ENCODE measurements around the gene IRF4.

The IRF4 gene

DNA sequence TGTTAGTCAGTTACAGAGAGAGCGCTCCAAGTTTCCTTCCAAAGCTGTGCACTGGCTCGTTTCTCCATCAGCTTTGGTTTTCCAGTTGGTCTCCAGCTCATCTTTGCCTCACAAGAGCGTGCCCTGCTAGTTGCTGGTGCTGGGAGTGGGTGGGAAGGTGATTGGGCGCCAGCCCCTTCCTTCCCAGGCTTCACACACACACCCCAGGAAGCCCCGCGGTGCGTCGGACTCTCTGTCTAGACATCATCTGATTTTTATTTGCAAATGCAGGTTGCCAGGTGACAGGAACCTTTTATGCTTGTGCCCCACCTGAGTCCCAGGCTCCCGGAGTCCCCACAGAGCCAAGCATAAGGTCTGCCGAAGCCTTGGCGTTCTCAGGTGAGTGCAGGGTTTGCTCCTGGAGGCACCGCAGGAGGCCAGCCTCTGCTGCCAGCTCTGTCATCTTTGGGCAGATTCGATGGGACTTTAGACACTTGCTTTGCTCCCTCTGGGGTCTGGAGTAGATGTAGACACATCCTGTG, 7.1 kb downstream of the IRF4 start:
- no peak for DNase-seq (ENCODE audit: low spot score)

DNA sequence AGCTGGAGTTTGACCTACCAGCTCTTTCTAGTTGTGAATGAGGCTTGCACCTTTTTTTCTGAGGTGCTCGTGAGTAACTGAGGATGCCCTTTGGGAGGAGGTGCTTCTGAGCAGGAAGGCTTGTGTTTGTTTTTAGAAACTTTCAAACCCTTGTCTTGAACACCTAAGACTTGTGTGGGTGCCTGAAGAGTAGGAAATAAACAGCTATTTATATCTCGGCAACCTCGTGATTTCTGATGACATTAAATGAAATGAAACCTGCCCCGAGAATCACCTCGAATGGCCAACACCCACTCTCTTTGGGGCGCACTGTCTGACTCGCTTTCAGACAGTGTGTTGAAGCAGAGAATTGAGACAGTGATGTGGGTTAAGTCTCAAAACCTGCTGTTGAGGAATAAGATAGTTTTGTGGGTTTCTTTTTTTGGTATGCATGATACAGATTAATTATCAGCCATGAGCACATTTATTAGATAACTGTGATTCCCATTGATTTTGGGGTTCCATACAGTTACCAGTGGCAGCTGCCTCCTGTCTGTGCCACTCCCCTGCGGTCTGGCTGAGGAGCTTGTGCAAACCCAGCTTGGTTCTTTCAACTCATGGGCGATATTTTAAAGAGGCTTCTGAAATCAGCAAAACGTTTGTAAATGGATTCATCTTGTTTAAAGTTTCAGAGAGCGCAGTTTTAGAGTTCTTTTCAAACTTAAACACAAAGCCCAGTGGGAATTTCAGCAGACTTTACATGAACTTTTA, 8.4 kb downstream of the IRF4 start:
- DNase-seq (ENCODE audit: low spot score) = no peak

DNA sequence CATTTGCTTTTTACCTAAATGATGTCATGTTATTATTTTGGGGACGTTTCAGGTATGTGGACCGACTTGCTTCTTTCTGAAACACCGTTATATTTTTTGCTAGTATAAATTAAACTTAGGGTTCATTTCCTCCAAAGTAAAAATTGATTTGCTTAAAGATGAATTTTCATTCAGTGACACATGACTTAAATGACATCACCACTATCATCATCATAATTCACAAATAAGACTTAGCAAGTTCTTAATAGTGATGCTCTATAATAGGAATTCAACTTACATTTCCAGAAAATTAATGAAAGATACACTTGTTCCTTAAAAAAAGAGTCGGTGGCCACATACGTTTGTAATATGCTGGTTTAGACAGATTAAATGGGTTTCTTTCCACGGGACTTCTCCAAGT, 9.3 kb downstream of the IRF4 start:
- no peak for DNase-seq (ENCODE audit: low spot score)

DNA sequence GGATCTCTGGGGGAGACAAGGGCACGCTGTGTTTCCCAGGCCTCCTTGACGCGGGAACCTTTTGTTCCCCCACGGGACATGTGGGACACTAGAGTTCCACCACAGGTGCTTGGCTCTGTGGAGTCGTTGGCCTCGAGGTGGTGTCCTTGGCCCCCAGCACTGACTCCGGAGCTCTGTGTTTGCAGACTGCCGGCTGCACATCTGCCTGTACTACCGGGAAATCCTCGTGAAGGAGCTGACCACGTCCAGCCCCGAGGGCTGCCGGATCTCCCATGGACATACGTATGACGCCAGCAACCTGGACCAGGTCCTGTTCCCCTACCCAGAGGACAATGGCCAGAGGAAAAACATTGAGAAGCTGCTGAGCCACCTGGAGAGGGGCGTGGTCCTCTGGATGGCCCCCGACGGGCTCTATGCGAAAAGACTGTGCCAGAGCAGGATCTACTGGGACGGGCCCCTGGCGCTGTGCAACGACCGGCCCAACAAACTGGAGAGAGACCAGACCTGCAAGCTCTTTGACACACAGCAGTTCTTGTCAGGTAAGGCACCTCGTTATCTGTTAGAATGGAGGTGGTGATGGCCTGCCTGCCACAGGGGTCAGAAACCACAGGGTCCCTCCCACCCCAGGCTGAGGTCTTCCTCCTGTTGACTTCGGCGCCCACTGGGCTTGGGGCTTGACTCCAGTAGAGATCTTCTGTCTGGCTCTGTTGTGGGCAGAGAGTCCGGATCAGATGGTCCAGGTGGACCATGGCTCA, 9.9 kb downstream of the IRF4 start:
- DNase-seq (ENCODE audit: low spot score) = no peak

DNA sequence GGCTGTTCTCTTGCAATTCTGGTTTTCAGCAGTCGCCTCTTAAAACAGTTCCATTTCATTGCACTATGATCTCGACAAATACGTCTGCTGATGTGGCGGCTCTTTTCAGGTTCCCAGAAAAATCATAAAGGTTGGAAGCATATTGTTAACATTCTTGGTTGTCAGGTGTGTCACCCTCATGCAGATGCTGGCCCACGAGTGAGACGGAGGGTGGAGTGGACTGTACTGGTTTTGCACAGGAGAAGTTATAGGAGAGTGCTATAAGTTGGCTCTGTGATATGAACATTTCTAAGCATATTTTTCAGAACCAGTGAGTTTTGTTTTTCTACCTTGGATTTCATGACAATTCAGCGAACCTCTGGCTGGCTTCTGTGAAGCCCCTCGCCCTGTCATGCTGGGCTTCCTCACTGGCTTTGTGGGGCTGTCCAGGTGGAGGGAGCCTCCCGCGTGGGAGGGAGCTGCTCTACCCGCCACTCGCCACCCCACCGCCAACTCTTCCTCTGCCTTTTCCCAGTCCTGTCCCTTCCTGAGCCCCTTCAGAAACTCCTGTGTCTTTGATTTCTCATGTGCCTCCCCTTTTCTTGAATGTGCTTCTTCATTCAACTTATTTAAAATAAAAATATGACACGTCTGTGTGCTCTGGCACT, 10.6 kb downstream of the IRF4 start:
- DNase-seq (ENCODE audit: low spot score) = no peak

DNA sequence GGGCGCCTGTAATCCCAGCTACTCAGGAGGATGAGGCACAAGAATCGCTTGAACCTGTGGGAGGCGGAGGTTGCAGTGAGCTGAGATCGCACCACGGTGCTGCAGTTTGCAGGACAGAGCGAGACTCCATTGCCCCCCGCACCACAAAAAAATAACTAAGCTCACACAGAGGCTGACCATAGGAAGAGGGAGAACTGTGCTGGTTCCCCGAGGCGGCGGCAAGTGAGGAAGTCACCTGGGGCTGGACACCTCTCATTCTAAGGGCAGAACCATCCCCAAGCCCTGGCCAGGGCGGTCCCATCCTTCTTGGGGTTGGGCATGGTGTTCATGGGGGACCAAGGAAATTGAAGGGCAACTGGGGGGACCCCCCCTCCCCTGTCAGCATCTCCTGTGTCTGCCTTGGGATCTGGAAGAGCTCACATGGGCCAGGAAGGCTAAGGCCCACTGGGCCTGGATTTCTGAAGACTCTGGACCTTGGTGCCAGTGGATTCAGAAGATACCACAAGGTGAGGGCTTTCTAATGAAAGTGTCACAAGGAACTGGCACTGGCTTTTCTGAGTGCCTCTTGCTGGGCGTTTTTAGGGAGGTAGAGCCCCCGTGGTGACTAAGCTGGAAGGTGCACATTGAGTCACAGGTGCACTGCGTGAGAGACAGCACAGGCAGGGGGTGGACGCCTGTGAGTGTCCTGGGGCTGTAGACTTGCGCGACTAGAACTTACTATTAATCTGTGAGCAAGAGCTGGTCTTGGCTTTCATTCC, 11.5 kb downstream of the IRF4 start:
- no peak for DNase-seq (ENCODE audit: low spot score)

DNA sequence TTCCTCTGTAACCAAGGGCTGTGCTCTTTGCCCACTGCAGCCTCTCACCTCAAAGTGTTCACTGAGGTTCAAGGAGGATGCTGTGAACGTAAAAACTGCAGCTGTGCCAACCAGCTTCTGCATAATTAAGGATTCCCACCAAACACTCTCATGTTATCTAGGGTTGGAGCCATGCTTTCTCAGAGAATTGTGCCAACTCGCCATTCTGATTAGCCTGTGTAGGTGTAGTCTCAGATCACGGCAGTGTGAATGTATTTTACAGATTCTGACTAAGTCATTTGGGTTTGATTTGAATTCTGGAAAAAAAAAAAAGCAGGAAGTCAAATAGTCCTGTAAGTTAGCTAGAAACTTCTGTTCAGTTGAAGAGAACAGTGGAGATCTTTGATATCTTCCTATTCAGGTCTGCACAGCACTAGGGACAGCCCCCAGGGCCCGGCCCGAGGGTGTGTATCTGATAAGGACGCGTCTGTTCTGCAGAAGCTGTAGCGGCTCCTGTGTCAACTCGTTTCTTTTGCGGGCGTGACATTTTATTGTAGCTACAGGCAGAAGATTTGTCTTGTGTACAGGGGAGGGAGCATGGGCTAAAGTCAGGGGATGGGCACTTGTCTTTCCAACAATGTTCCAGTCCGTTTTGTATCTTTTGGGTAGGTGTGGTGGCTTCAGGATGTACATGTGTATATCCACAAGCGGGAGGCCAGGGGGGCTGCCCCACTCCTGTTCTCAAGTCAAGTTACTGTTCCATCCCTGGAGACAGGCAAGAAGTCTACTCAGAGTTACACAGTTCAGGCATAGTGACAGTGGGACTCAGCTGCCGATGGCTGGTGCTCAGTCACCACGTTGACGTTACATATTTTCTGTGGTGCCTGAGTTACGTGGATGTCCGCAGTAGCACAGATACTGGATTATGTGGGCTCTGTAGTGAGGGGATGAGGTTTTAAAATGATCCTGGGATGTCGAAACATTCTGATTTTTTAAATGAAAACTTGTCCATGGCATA, 12.4 kb downstream of the IRF4 start:
- DNase-seq (ENCODE audit: low spot score) = no peak

DNA sequence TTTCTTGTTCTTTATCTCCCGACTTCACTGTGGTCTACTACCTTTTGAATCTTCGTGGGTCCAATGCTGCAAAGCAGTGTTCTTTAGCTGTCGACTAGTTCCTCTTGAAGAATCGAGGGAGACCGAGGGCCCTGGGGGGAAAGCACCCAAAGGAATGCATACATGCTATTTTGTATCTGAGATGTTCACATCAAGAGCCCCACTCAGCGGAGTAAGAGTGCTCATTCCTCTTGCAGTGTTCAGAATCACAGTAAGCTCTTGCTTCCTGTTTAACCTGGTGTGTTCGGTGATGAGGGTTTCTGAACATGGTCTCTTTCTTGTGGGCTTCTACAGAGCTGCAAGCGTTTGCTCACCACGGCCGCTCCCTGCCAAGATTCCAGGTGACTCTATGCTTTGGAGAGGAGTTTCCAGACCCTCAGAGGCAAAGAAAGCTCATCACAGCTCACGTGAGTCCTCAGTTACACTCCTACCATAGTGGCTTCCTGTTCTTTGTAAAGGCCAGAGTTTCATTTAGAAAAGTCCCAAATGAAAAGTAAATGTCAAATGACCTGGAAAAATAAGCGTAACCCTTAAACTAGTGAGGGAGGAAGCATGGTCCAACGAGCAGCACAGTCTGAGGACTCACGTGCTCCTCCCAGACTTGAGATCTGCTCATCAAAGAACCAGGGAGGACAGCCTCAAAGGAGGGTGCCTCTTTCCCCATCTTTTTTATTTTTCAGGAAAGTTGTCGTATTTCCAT, 13.3 kb downstream of the IRF4 start:
- no peak for DNase-seq (ENCODE audit: low spot score)

DNA sequence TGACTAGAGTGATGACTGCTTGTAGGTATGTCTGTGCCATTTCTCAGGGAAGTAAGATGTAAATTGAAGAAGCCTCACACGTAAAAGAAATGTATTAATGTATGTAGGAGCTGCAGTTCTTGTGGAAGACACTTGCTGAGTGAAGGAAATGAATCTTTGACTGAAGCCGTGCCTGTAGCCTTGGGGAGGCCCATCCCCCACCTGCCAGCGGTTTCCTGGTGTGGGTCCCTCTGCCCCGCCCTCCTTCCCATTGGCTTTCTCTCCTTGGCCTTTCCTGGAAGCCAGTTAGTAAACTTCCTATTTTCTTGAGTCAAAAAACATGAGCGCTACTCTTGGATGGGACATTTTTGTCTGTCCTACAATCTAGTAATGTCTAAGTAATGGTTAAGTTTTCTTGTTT, 16.6 kb downstream of the IRF4 start:
- DNase-seq (ENCODE audit: low spot score) = no peak

DNA sequence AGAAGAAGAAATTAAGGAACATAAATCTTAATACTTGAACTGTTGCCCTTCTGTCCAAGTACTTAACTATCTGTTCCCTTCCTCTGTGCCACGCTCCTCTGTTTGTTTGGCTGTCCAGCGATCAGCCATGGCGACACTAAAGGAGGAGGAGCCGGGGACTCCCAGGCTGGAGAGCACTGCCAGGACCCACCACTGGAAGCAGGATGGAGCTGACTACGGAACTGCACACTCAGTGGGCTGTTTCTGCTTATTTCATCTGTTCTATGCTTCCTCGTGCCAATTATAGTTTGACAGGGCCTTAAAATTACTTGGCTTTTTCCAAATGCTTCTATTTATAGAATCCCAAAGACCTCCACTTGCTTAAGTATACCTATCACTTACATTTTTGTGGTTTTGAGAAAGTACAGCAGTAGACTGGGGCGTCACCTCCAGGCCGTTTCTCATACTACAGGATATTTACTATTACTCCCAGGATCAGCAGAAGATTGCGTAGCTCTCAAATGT, 17.1 kb downstream of the IRF4 start:
- DNase-seq (ENCODE audit: low spot score) = peak; percentile 40

DNA sequence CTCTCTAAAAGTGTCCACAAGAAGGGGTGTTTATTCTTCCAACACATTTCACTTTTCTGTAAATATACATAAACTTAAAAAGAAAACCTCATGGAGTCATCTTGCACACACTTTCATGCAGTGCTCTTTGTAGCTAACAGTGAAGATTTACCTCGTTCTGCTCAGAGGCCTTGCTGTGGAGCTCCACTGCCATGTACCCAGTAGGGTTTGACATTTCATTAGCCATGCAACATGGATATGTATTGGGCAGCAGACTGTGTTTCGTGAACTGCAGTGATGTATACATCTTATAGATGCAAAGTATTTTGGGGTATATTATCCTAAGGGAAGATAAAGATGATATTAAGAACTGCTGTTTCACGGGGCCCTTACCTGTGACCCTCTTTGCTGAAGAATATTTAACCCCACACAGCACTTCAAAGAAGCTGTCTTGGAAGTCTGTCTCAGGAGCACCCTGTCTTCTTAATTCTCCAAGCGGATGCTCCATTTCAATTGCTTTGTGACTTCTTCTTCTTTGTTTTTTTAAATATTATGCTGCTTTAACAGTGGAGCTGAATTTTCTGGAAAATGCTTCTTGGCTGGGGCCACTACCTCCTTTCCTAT, 17.9 kb downstream of the IRF4 start:
- DNase-seq (ENCODE audit: low spot score) = no peak

DNA sequence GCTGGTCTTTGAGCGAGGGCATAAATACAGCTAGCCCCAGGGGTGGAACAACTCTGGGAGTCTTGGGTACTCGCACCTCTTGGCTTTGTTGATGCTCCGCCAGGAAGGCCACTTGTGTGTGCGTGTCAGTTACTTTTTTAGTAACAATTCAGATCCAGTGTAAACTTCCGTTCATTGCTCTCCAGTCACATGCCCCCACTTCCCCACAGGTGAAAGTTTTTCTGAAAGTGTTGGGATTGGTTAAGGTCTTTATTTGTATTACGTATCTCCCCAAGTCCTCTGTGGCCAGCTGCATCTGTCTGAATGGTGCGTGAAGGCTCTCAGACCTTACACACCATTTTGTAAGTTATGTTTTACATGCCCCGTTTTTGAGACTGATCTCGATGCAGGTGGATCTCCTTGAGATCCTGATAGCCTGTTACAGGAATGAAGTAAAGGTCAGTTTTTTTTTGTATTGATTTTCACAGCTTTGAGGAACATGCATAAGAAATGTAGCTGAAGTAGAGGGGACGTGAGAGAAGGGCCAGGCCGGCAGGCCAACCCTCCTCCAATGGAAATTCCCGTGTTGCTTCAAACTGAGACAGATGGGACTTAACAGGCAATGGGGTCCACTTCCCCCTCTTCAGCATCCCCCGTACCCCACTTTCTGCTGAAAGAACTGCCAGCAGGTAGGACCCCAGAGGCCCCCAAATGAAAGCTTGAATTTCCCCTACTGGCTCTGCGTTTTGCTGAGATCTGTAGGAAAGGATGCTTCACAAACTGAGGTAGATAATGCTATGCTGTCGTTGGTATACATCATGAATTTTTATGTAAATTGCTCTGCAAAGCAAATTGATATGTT, 19.2 kb downstream of the IRF4 start:
- no peak for DNase-seq (ENCODE audit: low spot score)

DNA sequence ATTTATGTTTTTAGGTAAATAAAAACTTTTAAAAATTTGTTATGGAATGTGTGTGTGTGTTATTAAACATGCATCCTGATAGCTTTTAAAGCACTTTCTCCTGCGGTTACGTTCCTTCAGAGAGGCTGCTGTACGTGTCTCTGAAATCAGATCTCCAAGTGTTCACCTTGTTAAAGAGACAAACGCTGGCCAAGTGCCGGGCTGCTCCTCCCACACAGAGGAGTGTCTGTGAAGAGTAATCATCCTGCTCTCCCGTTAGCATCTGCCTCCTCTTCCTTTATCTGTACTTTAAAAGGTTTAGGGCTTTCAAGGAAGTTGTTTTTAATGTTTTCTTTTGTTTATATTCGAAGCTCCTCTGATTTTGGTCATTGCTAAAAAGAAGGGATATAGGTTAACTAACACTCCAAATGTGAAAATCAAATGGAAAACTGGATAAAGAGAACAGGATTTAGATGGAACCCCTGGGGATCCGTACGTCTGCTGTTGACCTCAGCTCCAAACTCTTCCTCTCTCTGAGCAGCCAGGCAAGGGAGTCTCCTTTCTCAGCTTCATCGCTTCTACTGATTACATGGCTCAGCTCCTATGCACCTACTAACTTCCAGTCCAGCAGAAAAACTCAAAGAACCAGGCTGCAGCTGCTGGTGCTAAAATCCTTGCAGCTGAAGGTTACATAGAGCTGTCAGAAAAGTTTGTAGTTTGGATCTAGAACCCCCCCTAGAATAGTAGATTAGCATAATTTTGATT, 20.0 kb downstream of the IRF4 start:
- no peak for DNase-seq (ENCODE audit: low spot score)

DNA sequence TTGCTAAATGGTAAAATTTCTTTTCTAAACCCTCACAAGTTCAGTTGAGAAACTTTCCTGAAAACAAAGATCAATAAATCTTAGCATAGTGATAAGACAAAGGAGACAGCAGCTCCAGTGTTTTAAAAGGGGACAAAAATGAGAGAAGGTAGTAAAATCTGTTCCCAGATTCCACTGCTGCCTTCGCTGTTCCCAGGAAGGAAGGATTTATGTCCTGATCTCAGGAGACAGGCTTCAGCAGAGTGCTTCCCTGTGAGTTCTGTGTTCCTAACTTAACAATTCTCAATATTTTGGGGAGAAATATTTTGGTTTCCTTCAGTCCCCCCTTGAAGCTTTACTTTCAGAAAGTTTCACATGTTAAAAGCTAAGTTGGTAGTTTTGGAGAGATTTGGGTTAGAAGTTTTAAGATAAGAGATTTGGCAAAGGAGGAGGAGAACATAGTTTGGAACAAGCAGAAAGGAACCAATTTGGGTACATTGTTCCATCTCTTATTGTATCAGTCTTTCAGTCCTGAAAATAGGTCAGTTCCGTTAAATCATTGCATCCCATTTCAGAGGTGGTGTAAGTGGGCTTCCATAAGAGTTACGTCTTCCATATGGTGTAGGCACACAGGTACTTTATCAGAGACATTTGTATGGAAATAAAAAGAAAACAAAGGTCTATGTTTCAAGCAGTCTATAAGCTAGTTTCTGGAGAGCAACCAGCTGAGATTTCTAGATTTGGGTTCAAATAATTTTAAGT, 20.8 kb downstream of the IRF4 start:
- no peak for DNase-seq (ENCODE audit: low spot score)

DNA sequence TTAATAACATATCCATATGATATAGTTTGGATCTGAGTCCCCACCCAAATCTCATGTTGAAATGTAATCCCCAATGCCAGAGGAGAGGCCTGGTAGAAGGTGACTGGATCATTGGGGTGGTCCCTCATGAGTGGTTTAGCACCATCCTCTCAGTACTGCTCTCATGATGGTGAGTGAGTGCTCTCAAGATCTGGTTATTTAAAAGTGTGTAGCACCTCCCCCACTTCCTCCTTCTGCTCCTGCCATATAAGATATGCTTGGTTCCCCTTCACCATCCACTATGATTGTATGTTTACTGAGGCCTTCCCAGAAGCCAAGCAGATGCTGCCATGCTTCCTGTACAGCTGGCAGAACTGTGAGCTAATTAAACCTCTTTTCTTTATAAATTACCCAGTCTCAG, 22.9 kb downstream of the IRF4 start:
- no peak for DNase-seq (ENCODE audit: low spot score)

DNA sequence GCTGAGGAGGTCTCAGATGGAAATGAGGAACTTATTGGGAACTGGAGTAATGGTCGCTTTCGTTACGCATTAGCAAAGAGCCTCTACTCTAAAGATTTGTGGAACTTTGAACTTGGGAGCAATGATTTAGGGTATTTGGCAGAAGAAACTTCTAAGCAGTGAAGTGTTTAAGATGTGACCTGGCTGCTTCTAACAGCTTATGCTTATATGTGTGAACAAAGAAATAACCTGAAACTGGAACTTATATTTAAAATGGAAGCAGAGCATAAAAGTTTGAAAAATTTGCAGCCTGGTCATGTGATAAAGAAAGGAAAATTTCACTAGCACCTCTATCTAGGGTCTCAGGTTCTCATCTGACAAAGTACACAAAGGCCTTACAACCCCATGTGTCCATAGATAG, 23.5 kb downstream of the IRF4 start:
- no peak for DNase-seq (ENCODE audit: low spot score)

DNA sequence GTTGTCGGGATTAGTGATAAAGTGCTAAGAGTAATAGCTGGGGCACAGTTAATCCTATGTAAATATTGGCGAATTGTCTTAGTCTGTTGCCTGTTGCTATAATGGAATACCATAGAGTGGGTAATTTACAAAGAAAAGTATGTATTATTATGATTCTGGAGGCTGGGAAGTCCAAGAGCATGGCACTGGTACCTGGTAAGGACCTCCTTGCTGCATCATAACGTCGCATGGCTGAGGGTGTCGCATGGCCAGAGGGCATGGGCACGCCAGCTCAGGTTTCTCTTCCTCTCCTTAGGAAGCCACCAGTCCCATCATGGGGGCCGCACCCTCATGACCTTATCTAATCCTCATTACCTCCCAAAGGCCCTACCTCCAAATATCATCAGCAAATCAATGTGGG, 29.7 kb downstream of the IRF4 start:
- DNase-seq (ENCODE audit: low spot score) = no peak

Data from pons (tissue), 1 donor.